Measurements from ENCODE around the gene GSTO2. TPM values are rescaled to one million over a fixed set of nuclear protein-coding genes. Genes with fewer than 3 reads are reported as not detected.

The GSTO2 gene
- total and polyA plus RNA-seq, 11 donors: 0.46 to 1.9 (median 0.88) TPM

DNA sequence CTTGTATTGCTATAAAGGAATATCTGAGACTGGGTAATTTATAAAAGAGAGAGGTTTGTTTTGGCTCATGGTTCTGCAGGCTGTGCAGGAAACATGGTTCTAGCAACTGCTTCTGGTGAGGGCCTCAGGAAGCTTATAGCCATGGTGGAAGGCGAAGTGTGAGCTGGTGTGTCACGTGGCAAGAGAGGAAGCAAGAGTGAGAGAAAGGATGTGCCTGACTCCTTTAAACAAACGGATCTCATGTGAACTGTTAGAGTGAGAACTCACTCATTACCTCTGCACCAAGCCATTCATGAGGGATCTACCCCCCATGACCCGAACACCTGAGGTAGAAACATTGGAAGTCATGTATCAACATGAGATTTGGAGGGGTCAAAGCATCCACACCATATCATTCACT is 77.0 kb downstream of the GSTO2 start:
- Histone ChIP-seq H3K4me3 (no peak overlapping the region), H3K4me1 (peaks cover 0 to 39% (median 16%) of the 10 kb centered on the region in 12 donors), H3K27ac (no peak overlapping the region), H3K9me3 (no peaks in the 10 kb centered on the region), H3K27me3 (no peaks in the 10 kb centered on the region), H3K36me3 (no peaks in the 10 kb centered on the region)
- no peak for DNase-seq
- WGBS, 4 donors: 63 to 72% (median 68%) methylated on average over 4 of the region's 4 CpGs
- TF ChIP-seq, protein P1, sequence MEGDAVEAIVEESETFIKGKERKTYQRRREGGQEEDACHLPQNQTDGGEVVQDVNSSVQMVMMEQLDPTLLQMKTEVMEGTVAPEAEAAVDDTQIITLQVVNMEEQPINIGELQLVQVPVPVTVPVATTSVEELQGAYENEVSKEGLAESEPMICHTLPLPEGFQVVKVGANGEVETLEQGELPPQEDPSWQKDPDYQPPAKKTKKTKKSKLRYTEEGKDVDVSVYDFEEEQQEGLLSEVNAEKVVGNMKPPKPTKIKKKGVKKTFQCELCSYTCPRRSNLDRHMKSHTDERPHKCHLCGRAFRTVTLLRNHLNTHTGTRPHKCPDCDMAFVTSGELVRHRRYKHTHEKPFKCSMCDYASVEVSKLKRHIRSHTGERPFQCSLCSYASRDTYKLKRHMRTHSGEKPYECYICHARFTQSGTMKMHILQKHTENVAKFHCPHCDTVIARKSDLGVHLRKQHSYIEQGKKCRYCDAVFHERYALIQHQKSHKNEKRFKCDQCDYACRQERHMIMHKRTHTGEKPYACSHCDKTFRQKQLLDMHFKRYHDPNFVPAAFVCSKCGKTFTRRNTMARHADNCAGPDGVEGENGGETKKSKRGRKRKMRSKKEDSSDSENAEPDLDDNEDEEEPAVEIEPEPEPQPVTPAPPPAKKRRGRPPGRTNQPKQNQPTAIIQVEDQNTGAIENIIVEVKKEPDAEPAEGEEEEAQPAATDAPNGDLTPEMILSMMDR (IDR thresholded peaks at IDR 0.05): no peak
- TF ChIP-seq POLR2A (IDR thresholded peaks at IDR 0.05): no peak
- intact Hi-C loops (cut with DNase I): loop anchor here in 2 of 10 donors (5.0 to 10.0 kb wide), 2 partner anchors 39 to 601 kb away; no protein-coding TSS in a partner anchor
- no peak for ATAC-seq

DNA sequence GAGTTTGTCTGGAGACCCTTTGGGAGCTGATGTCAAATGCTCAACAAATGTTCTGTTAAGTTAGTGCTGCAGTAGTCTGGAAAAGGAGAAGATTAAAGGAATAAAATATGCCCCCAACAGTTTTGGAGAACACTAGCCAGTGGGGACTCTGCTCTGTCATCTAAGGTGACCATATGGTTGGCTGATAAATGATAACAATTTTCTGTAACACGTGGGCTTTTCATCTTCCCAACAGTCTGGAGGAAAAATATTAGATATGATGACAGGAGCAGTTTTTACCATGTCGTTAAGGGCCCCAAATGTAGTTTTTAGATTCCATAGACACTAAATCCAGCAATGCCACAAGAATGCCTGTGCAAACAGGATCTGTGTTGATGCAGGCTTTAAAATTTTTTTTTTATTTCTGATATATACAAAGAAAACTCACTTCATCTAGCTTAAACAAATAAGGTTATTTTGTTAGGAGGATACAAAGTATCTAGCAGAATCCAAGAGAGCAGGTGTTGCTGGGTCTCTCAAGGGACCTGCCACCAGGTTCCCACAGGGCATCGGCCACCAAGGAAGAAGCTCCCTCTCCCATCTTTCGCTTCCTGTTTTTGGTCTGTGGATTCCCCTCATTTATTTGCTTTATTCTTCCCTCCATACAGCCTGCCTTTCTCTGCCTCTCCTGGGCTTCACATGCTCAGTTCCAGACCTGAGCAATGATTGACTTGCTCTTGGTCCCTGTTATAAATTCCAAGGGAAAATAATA is 78.5 kb downstream of the GSTO2 start:
- H3K27me3 ChIP-seq: no peaks in the 10 kb centered on the region
- DNase-seq (no peak), ATAC-seq (no peak)
- peaks cover 0 to 54% (median 14%) of the 10 kb centered on the region in 12 donors for H3K4me1 ChIP-seq
- 78 to 83% (median 81%) methylated on average over 4 of the region's 4 CpGs for WGBS, 4 donors
- H3K27ac ChIP-seq: no peak overlapping the region
- H3K36me3 ChIP-seq: no peaks in the 10 kb centered on the region
- no peaks in the 10 kb centered on the region for H3K9me3 ChIP-seq
- TF ChIP-seq, protein P1 (IDR thresholded peaks at IDR 0.05): no peak
- no peak for TF ChIP-seq POLR2A (IDR thresholded peaks at IDR 0.05)
- no peak overlapping the region for H3K4me3 ChIP-seq
- intact Hi-C loops (cut with DNase I): loop anchor here in 3 of 10 donors (2.0 to 10.0 kb wide), 3 partner anchors 40 to 603 kb away; no protein-coding TSS in a partner anchor

DNA sequence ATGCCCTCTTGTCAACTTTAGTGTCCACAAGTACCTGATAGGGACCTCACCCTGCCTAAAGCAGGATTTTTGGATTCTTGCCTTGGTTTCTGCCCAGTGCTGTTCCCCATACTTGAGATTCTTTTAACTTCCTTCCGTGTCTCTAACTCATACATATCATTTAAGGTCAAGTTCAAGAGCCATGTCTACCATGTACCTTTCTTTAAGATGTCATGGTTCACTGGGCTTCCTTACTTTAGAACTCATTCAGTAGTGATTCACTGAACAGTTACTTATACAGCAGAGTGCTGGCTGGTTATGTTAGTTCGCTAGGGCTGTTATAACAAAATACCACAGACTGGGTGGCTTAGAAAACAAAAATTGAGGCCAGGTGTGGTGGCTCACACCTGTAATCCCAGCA is 79.6 kb downstream of the GSTO2 start:
- 74 to 85% (median 79%) methylated on average over 2 of the region's 2 CpGs for WGBS, 4 donors
- no peaks in the 10 kb centered on the region for H3K36me3 ChIP-seq
- ATAC-seq (no peak), DNase-seq (no peak)
- no peaks in the 10 kb centered on the region for H3K9me3 ChIP-seq
- peaks cover 0 to 57% (median 12%) of the 10 kb centered on the region in 12 donors for H3K4me1 ChIP-seq
- TF ChIP-seq, protein P1 (IDR thresholded peaks at IDR 0.05): no peak
- TF ChIP-seq POLR2A (IDR thresholded peaks at IDR 0.05): no peak
- intact Hi-C loops (cut with DNase I): loop anchor here in 3 of 10 donors (2.0 to 10.0 kb wide), 3 partner anchors 41 to 604 kb away; no protein-coding TSS in a partner anchor
- H3K27ac ChIP-seq: no peak overlapping the region
- H3K4me3 ChIP-seq: no peak overlapping the region
- no peaks in the 10 kb centered on the region for H3K27me3 ChIP-seq

DNA sequence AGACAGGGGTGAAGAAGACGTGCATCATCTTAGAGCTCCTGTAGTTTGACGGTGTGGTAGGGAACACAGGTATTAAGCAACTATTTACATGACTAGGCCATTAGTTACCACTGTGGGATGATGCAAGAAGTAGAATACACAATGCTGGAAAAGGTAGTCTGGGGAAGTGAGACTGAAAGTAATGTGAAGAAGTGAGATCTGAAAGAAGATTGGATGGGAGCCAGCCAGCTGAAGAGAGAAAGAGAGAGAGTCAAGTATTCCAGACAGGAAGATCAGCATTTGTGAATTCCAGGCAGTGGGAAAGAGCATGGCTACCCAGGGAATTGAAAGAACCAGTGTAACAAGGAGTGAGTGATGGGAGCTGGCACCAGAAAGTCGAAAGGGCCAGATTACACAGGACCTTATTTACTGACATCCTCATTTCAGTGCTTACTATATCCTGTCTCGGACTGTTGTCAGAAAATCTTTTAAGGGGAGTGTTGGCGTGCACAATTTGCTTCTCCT is 80.7 kb downstream of the GSTO2 start:
- H3K4me1 ChIP-seq: peaks cover 0 to 62% (median 15%) of the 10 kb centered on the region in 12 donors
- intact Hi-C loops (cut with DNase I): loop anchor here (1.0 to 10.0 kb wide), 10 partner anchors 42 to 605 kb away; partner anchors contain the start of gene SFR1 (in 1 of the 10)
- 40 to 52% (median 41%) methylated on average over 5 of the region's 5 CpGs for WGBS, 4 donors

More for the DNA sequence above, 80.7 kb downstream of the GSTO2 start:
- ATAC-seq: peak in 3 of 4 donors; percentile 4 to 22 (median 8)
- H3K9me3 ChIP-seq: no peaks in the 10 kb centered on the region
- no peak for DNase-seq
- peak overlapping the region in 11 of 12 donors; percentile 2 to 91 (median 51) for H3K27ac ChIP-seq
- H3K27me3 ChIP-seq: no peaks in the 10 kb centered on the region
- H3K4me3 ChIP-seq: peak overlapping the region in 8 of 12 donors; percentile 3 to 45 (median 27)
- no peaks in the 10 kb centered on the region for H3K36me3 ChIP-seq
- TF ChIP-seq, protein P1 (IDR thresholded peaks at IDR 0.05): no peak
- no peak for TF ChIP-seq POLR2A (IDR thresholded peaks at IDR 0.05)
